ENCODE data around the gene KCTD16.

Gene KCTD16

GRCh38 chr5:144308906-144309670, 138.4 kb downstream of the KCTD16 start:
- H3K4me1 ChIP-seq (ENCODE audit: control insufficient read depth, insufficient read depth, low read length) = no peaks in the 10 kb centered on the region
- no peaks in the 10 kb centered on the region for H3K36me3 ChIP-seq (ENCODE audit: control insufficient read depth in 2 of 2, insufficient read depth in 1 of 2, low read length in 2 of 2)
- ChIA-PET CTCF (interaction anchor here (1.4 kb wide), 1 partner anchor 105 kb away, joined by 3 read pairs; no protein-coding TSS in a partner anchor), POLR2A (no interaction called here)
- no peak overlapping the region for H3K27ac ChIP-seq (ENCODE audit: extremely low read depth, low read depth, low read length)
- no peaks in the 10 kb centered on the region for H3K9me3 ChIP-seq (ENCODE audit: control insufficient read depth, insufficient read depth, low read depth, low read length)
- H3K4me3 ChIP-seq (ENCODE audit: low read depth, low read length) = no peak overlapping the region
- no peak for TF ChIP-seq WT1 (tag by site-specific recombination; IDR thresholded peaks at IDR 0.05)
- no peak for TF ChIP-seq ZNF10 (tag by site-specific recombination; IDR thresholded peaks at IDR 0.05)
- no peak for TF ChIP-seq PRDM2 (tag by site-specific recombination; IDR thresholded peaks at IDR 0.05; ENCODE audit: borderline replicate concordance)
- no peak for TF ChIP-seq ZBTB8A (tag by site-specific recombination; IDR thresholded peaks at IDR 0.05)
- TF ChIP-seq ZNF501 (tag by site-specific recombination; IDR thresholded peaks at IDR 0.05) = no peak
- TF ChIP-seq, protein P1, sequence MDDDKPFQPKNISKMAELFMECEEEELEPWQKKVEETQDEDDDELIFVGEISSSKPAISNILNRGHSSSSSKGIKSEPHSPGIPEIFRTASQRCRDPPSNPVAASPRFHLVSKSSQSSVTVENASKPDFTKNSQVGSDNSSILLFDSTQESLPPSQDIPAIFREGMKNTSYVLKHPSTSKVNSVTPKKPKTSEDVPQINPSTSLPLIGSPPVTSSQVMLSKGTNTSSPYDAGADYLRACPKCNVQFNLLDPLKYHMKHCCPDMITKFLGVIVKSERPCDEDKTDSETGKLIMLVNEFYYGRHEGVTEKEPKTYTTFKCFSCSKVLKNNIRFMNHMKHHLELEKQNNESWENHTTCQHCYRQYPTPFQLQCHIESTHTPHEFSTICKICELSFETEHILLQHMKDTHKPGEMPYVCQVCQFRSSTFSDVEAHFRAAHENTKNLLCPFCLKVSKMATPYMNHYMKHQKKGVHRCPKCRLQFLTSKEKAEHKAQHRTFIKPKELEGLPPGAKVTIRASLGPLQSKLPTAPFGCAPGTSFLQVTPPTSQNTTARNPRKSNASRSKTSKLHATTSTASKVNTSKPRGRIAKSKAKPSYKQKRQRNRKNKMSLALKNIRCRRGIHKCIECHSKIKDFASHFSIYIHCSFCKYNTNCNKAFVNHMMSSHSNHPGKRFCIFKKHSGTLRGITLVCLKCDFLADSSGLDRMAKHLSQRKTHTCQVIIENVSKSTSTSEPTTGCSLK (tag by site-specific recombination; IDR thresholded peaks at IDR 0.05) = no peak
- TF ChIP-seq ZNF677 (tag by site-specific recombination; IDR thresholded peaks at IDR 0.05) = no peak
- TF ChIP-seq ZNF660 (tag by site-specific recombination; IDR thresholded peaks at IDR 0.05) = no peak
- TF ChIP-seq, protein P2, sequence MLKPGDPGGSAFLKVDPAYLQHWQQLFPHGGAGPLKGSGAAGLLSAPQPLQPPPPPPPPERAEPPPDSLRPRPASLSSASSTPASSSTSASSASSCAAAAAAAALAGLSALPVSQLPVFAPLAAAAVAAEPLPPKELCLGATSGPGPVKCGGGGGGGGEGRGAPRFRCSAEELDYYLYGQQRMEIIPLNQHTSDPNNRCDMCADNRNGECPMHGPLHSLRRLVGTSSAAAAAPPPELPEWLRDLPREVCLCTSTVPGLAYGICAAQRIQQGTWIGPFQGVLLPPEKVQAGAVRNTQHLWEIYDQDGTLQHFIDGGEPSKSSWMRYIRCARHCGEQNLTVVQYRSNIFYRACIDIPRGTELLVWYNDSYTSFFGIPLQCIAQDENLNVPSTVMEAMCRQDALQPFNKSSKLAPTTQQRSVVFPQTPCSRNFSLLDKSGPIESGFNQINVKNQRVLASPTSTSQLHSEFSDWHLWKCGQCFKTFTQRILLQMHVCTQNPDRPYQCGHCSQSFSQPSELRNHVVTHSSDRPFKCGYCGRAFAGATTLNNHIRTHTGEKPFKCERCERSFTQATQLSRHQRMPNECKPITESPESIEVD (tag by site-specific recombination; IDR thresholded peaks at IDR 0.05) = no peak
- no peak for TF ChIP-seq SETDB1 (IDR thresholded peaks at IDR 0.05; ENCODE audit: insufficient read length, low read length)
- no peak for TF ChIP-seq ZNF16 (tag by site-specific recombination; IDR thresholded peaks at IDR 0.05; ENCODE audit: low read depth)
- TF ChIP-seq, protein P3, sequence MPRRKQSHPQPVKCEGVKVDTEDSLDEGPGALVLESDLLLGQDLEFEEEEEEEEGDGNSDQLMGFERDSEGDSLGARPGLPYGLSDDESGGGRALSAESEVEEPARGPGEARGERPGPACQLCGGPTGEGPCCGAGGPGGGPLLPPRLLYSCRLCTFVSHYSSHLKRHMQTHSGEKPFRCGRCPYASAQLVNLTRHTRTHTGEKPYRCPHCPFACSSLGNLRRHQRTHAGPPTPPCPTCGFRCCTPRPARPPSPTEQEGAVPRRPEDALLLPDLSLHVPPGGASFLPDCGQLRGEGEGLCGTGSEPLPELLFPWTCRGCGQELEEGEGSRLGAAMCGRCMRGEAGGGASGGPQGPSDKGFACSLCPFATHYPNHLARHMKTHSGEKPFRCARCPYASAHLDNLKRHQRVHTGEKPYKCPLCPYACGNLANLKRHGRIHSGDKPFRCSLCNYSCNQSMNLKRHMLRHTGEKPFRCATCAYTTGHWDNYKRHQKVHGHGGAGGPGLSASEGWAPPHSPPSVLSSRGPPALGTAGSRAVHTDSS (tag by site-specific recombination; IDR thresholded peaks at IDR 0.05) = no peak
- TF ChIP-seq ZNF792 (tag by site-specific recombination; IDR thresholded peaks at IDR 0.05) = no peak
- no peak for TF ChIP-seq ZSCAN30 (tag by site-specific recombination; IDR thresholded peaks at IDR 0.05)
- no peak for TF ChIP-seq GLIS1 (tag by site-specific recombination; IDR thresholded peaks at IDR 0.05)
